HepG2 (cell line): Measurements from ENCODE around the gene VMA21. TPM values are rescaled to one million over a fixed set of nuclear protein-coding genes. Genes with fewer than 3 reads are reported as not detected.

Experiments
- ATAC-seq: fragments of 200-7000 bp; cut with Tn5 transposase; 3 replicates; pipeline ENCODE4 v1.9.1; 2020; ENCODE audit warnings: mild to moderate bottlenecking, moderate library complexity
- BruUV-seq: library from RNA; stranded (reverse); fragments of 400-500 nt; replicated peaks from 2 replicates; lab custom pipeline; 2021; lab: Mats Ljungman, UMichigan
- CTCF ChIA-PET: fragments of 300-600 bp; formaldehyde crosslinking; extraction: SDS; loops from one replicate; lab custom pipeline; 2021; ENCODE audit warnings: low total read pairs, inconsistent platforms, low intra/inter-chr PET ratio; lab: Yijun Ruan, JAX
- POLR2A ChIA-PET: fragments of 350-600 bp; sonication (Branson Sonifier 250); formaldehyde crosslinking; loops from one replicate; lab custom pipeline; 2020; ENCODE audit warnings: antibody characterized with exemption, inconsistent platforms; lab: Yijun Ruan, JAX
- DNase-seq: peaks from one replicate; pipeline ENCODE4 v3.0.0-alpha.2; 2015; ENCODE audit warnings: low spot score
- FAIRE-seq: peaks from 3 replicates; lab custom pipeline; 2011; peaks lifted over from hg19 to GRCh38; lab: Jason Lieb, UNC
- H2AFZ ChIP-seq: one replicate; pipeline ENCODE4 v1.6.1; 2011; ENCODE audit warnings: low read length, inconsistent platforms
- H3K27ac ChIP-seq: fragments of 300-600 bp; 3 replicates; pipeline ENCODE4 v1.8.0; 2011; ENCODE audit warnings: mixed run types, mild to moderate bottlenecking, mixed read lengths, low read length, inconsistent platforms; ENCODE audit not compliant: insufficient read depth; ENCODE audit errors: extremely low read length
- H3K27me3 ChIP-seq, 2 experiments: fragments of 200-600 bp in 1 of 2; 2 replicates in 1 of 2; 3 replicates in 1 of 2; pipeline versions ENCODE4 v1.6.0 to v1.8.0; 2011; ENCODE audit warnings: low read length in 2 of 2, mild to moderate bottlenecking in 2 of 2, moderate library complexity in 2 of 2, inconsistent platforms in 1 of 2; ENCODE audit not compliant: insufficient read depth in 2 of 2, control insufficient read depth in 1 of 2
- H3K36me3 ChIP-seq, 2 experiments: fragments of 200-600 bp in 1 of 2; replicated peaks in 1 of 2; 2 replicates in 1 of 2; 3 replicates in 1 of 2; pipeline versions ENCODE4 v1.5.1 to v1.8.0; 2011; ENCODE audit warnings: low read length in 2 of 2, inconsistent platforms in 1 of 2; ENCODE audit not compliant: insufficient read depth in 2 of 2, control insufficient read depth in 1 of 2
- H3K4me1 ChIP-seq: 2 replicates; pipeline ENCODE4 v1.5.1; 2012; ENCODE audit warnings: low read length, inconsistent platforms; ENCODE audit not compliant: insufficient read depth
- H3K4me2 ChIP-seq: 2 replicates; pipeline ENCODE4 v1.6.0; 2011; ENCODE audit warnings: low read depth, low read length, inconsistent platforms
- H3K4me3 ChIP-seq, 3 experiments: fragments of 200-600 bp in 1 of 3; sonication (generic), shearing (Covaris generic) in 1 of 3; replicated peaks in 1 of 3; 2 replicates each; pipeline ENCODE4 v1.5.1; 2011 to 2016; ENCODE audit warnings: low read length in 3 of 3, inconsistent platforms in 2 of 3, low read depth in 2 of 3, mild to moderate bottlenecking in 2 of 3, control low read depth in 1 of 3, mixed read lengths in 1 of 3; ENCODE audit not compliant: insufficient read depth in 1 of 3
- H3K79me2 ChIP-seq: one replicate; pipeline ENCODE4 v1.6.1; 2011; ENCODE audit warnings: low read length, inconsistent platforms; ENCODE audit not compliant: insufficient read depth
- H3K9ac ChIP-seq: 2 replicates; pipeline ENCODE4 v1.6.0; 2011; ENCODE audit warnings: mild to moderate bottlenecking, low read depth, low read length, inconsistent platforms; ENCODE audit not compliant: insufficient read depth
- H3K9me3 ChIP-seq: 2 replicates; pipeline ENCODE4 v1.5.1; 2012; ENCODE audit warnings: mild to moderate bottlenecking, low read length
- H4K20me1 ChIP-seq: 2 replicates; pipeline ENCODE4 v1.6.0; 2011; ENCODE audit warnings: inconsistent platforms, mild to moderate bottlenecking, low read length, moderate library complexity; ENCODE audit not compliant: insufficient read depth
- ATF2 ChIP-seq: sonication (generic); formaldehyde crosslinking; IDR thresholded peaks from 2 replicates; pipeline ENCODE4 v1.4.0; 2020; ENCODE audit warnings: missing genetic modification reagents
- BRF2 ChIP-seq: sonication (generic); formaldehyde crosslinking; IDR thresholded peaks from 2 replicates; pipeline ENCODE4 v1.8.1; 2022; ENCODE audit warnings: mild to moderate bottlenecking, missing genetic modification reagents
- DMAP1 ChIP-seq: IDR thresholded peaks from 2 replicates; pipeline ENCODE4 v1.6.1; 2016
- MXI1 ChIP-seq: IDR thresholded peaks from 3 replicates; pipeline ENCODE4 v1.6.1; 2012; ENCODE audit warnings: low read depth, low read length, inconsistent platforms, borderline replicate concordance
- MYNN ChIP-seq: sonication (generic); formaldehyde crosslinking; IDR thresholded peaks from 2 replicates; pipeline ENCODE4 v1.4.0; 2020; ENCODE audit warnings: mild to moderate bottlenecking, low read depth, missing genetic modification reagents
- NKX3-1 ChIP-seq: sonication (generic); formaldehyde crosslinking; IDR thresholded peaks from 2 replicates; pipeline ENCODE4 v1.5.0; 2020; ENCODE audit warnings: missing genetic modification reagents
- PHF8 ChIP-seq: sonication (generic); formaldehyde crosslinking; IDR thresholded peaks from 2 replicates; pipeline ENCODE4 v1.5.0; 2020; ENCODE audit warnings: missing genetic modification reagents
- PRDM15 ChIP-seq: sonication (generic); formaldehyde crosslinking; IDR thresholded peaks from 2 replicates; pipeline ENCODE4 v1.4.0; 2020; ENCODE audit warnings: missing genetic modification reagents
- XBP1 ChIP-seq: sonication (generic); formaldehyde crosslinking; IDR thresholded peaks from 2 replicates; pipeline ENCODE4 v1.5.0; 2020; ENCODE audit warnings: missing genetic modification reagents
- ZNF501 ChIP-seq: sonication (generic); formaldehyde crosslinking; IDR thresholded peaks from 2 replicates; pipeline ENCODE4 v1.5.1; 2020; ENCODE audit warnings: mild to moderate bottlenecking, moderate library complexity, missing genetic modification reagents
- ZNF629 ChIP-seq: sonication (generic); formaldehyde crosslinking; conservative IDR thresholded peaks from 2 replicates; pipeline ENCODE4 v1.5.0; 2020; ENCODE audit warnings: missing genetic modification reagents
- ZNF782 ChIP-seq: sonication (generic); formaldehyde crosslinking; IDR thresholded peaks from 2 replicates; pipeline ENCODE4 v1.4.0; 2020; ENCODE audit warnings: missing genetic modification reagents, mild to moderate bottlenecking, borderline replicate concordance
- ZNF790 ChIP-seq: sonication (generic); formaldehyde crosslinking; IDR thresholded peaks from 2 replicates; pipeline ENCODE4 v1.8.0; 2022; ENCODE audit warnings: missing genetic modification reagents, mild to moderate bottlenecking, borderline replicate concordance
- ZSCAN20 ChIP-seq: sonication (generic); formaldehyde crosslinking; IDR thresholded peaks from 2 replicates; pipeline ENCODE4 v1.4.0; 2020; ENCODE audit warnings: missing genetic modification reagents, mild to moderate bottlenecking, borderline replicate concordance
- WGBS: methylation state at CpG from one replicate; pipeline ENCODE4 v1.1.6; 2017; ENCODE audit warnings: low lambda C conversion rate; 5-methylcytosine and 5-hydroxymethylcytosine counted together
- in situ Hi-C: cut with HindIII; loops from 2 replicates; pipeline ENCODE4 v1.10.0; 2017; ENCODE audit warnings: low pct_unique_long_range_greater_than_20kb; ENCODE audit not compliant: extremely low pct_ligation_motif_present
- intact Hi-C: fragments of 100-400 bp; cut with micrococcal nuclease; formaldehyde crosslinking; loops from one replicate; pipeline ENCODE4 v1.10.0; 2022; ENCODE audit not compliant: unreplicated experiment
- polyA plus RNA-seq, 8 experiments: library from polyadenylated mRNA; depleted of rRNA in 3 of 8; stranded (reverse) in 7 of 8; unstranded in 1 of 8; fragments of >200 nt; fragmentation: Illumina TruSeq in 4 of 8; extraction: Trizol in 4 of 8; gene quantifications; 2 replicates each; pipeline versions ENCODE4 v1.2.1 to v1.2.3, GENCODE V29; 2011 to 2016; ENCODE audit warnings: low read depth in 4 of 8, missing spikeins in 1 of 8, mixed read lengths in 1 of 8; ENCODE audit not compliant: insufficient read depth in 1 of 8
- total RNA-seq, 5 experiments: library from RNA; depleted of rRNA; stranded (reverse); fragments of >200 nt; fragmentation: Illumina TruSeq; extraction: Trizol; gene quantifications; 2 replicates each; pipeline ENCODE4 v1.2.3, GENCODE V29; 2016; ENCODE audit warnings: low read depth in 1 of 5

Gene VMA21
- total and polyA plus RNA-seq, 2 of the 13 experiments (the other 11 are each of a cell fraction or from before 2014, with no cell fraction given) = 20.9 to 42.4 TPM

- TF ChIP-seq ZSCAN20 (CRISPR knock-in tag) = no peak
- no peak for TF ChIP-seq MYNN (CRISPR knock-in tag)
- no peak for TF ChIP-seq XBP1 (CRISPR knock-in tag)
- TF ChIP-seq ZNF629 (CRISPR knock-in tag) = no peak
- no peak for TF ChIP-seq MXI1
- TF ChIP-seq, all 625 proteins: peak for 0
These were observed 3.5 kb upstream of the VMA21 start (continued) for GRCh38 chrX:151393514-151393913.

GRCh38 chrX:151396042-151396824 is 773 bp upstream of the VMA21 start:
- FAIRE-seq = no peak
- ATAC-seq = peak; percentile 33
- WGBS = 12% methylated on average over 14 of the region's 20 CpGs
- Histone ChIP-seq H3K4me1 (peaks cover 27% of the 10 kb centered on the region), H3K36me3 (no peaks in the 10 kb centered on the region), H4K20me1 (no peaks in the 10 kb centered on the region), H3K9me3 (no peaks in the 10 kb centered on the region), H3K9ac (peak overlapping the region; percentile 87), H3K4me2 (peak overlapping the region; percentile 85), H2AFZ (peak overlapping the region; percentile 78), H3K27me3 (no peaks in the 10 kb centered on the region; a peak in 1 of 5 replicates), H3K79me2 (peaks cover 41% of the 10 kb centered on the region), H3K4me3 (peak overlapping the region; percentile 52 to 64 (median 58); a peak in 5 of 6 replicates), H3K27ac (peak overlapping the region; percentile 96)
- peak; percentile 49 for DNase-seq
- CTCF ChIA-PET = no interaction called here
- POLR2A ChIA-PET = interaction anchor here (1.0 to 2.8 kb wide), 5 partner anchors 9 to 1456 kb away, joined by 3 to 12 read pairs (median 3); no protein-coding TSS in a partner anchor
- BruUV-seq = TSS peak; percentile 91
- in situ Hi-C loops = no loop called here
- intact Hi-C loops = no loop called here
- TF ChIP-seq ATF2 (CRISPR knock-in tag) (no peak), ZNF501 (0 out of 2 replicates have a peak, but pooled peaks have one; percentile 18), ZNF790 (CRISPR knock-in tag) (no peak), NKX3-1 (CRISPR knock-in tag) (peak; percentile 12; the same call in 1 of the 2 replicates), DMAP1 (CRISPR knock-in tag) (0 out of 2 replicates have a peak, but pooled peaks have one; percentile 6), BRF2 (CRISPR knock-in tag) (no peak), PHF8 (CRISPR knock-in tag) (no peak), PRDM15 (peak; percentile 88), ZNF782 (CRISPR knock-in tag) (0 out of 2 replicates have a peak, but pooled peaks have one; percentile 9)
